Hepatocyte (in vitro differentiated cells): ENCODE measurements around the gene TMEM238. TPM values are rescaled to one million over a fixed set of nuclear protein-coding genes. Genes with fewer than 3 reads are reported as not detected.

Experiments used
- DNase-seq: peaks from one replicate; pipeline ENCODE4 v3.0.0-alpha.2; 2016; ENCODE audit warnings: low spot score
- H2AFZ ChIP-seq: fragments of 200-600 bp; sonication (generic); 2 replicates; pipeline ENCODE4 v1.6.0; 2016; ENCODE audit warnings: antibody characterized with exemption, mild to moderate bottlenecking
- H3K27ac ChIP-seq: fragments of 200-600 bp; sonication (generic); 2 replicates; pipeline ENCODE4 v1.5.1; 2016; ENCODE audit warnings: mild to moderate bottlenecking
- H3K27me3 ChIP-seq: fragments of 200-600 bp; sonication (generic); 2 replicates; pipeline ENCODE4 v1.6.1; 2016
- H3K36me3 ChIP-seq: fragments of 200-600 bp; sonication (generic); replicated peaks from 2 replicates; pipeline ENCODE4 v1.5.1; 2016; ENCODE audit warnings: low read depth; ENCODE audit not compliant: insufficient read depth
- H3K4me1 ChIP-seq: fragments of 200-600 bp; sonication (generic); 2 replicates; pipeline ENCODE4 v1.5.1; 2016; ENCODE audit warnings: mild to moderate bottlenecking, moderate library complexity; ENCODE audit not compliant: insufficient read depth
- H3K4me2 ChIP-seq: fragments of 200-600 bp; sonication (generic); 2 replicates; pipeline ENCODE4 v1.6.0; 2016
- H3K4me3 ChIP-seq: fragments of 200-600 bp; sonication (generic); 2 replicates; pipeline ENCODE4 v1.5.1; 2016; ENCODE audit warnings: mild to moderate bottlenecking
- H3K79me2 ChIP-seq: fragments of 200-600 bp; sonication (generic); 2 replicates; pipeline ENCODE4 v1.6.0; 2017; ENCODE audit warnings: mild to moderate bottlenecking
- H3K9me2 ChIP-seq: fragments of 200-600 bp; sonication (generic); replicated peaks from 2 replicates; pipeline ENCODE4 v1.6.0; 2017; ENCODE audit warnings: mild to moderate bottlenecking; ENCODE audit not compliant: insufficient read depth
- H3K9me3 ChIP-seq: fragments of 200-600 bp; sonication (generic); 2 replicates; pipeline ENCODE4 v1.5.1; 2016; ENCODE audit warnings: low read depth, mild to moderate bottlenecking
- H4K20me1 ChIP-seq: fragments of 200-600 bp; sonication (generic); 2 replicates; pipeline ENCODE4 v1.6.0; 2016; ENCODE audit warnings: mild to moderate bottlenecking; ENCODE audit not compliant: insufficient read depth, poor library complexity, severe bottlenecking
- CTCF ChIP-seq: fragments of 200-600 bp; sonication (generic); IDR thresholded peaks from 2 replicates; pipeline ENCODE4 v1.5.1; 2016; ENCODE audit warnings: antibody characterized with exemption, mild to moderate bottlenecking; ENCODE audit not compliant: poor library complexity
- EZH2 ChIP-seq: fragments of 200-600 bp; sonication (generic); IDR thresholded peaks from 2 replicates; pipeline ENCODE4 v1.6.1; 2016; ENCODE audit warnings: antibody characterized with exemption, mild to moderate bottlenecking, borderline replicate concordance
- EZH2phosphoT487 ChIP-seq: fragments of 200-600 bp; sonication (generic); IDR thresholded peaks from one replicate; pipeline ENCODE4 v1.6.1; 2018; ENCODE audit warnings: antibody characterized with exemption, mild to moderate bottlenecking, low read depth, moderate library complexity; ENCODE audit not compliant: unreplicated experiment, severe bottlenecking
- WGBS: methylation state at CpG from one replicate; pipeline ENCODE4 v1.1.6; 2016; ENCODE audit warnings: low lambda C conversion rate; ENCODE audit errors: missing lambda C conversion rate; 5-methylcytosine and 5-hydroxymethylcytosine counted together
- polyA plus RNA-seq: library from polyadenylated mRNA; unstranded; fragments of >200 nt; fragmentation: Nextera tagmentation; extraction: Ambion mirVana; gene quantifications from 2 replicates; pipeline ENCODE4 v1.2.1, GENCODE V29; 2016
- total RNA-seq: library from RNA; depleted of rRNA; stranded (reverse); fragments of >200 nt; gene quantifications from 2 replicates; pipeline ENCODE4 v1.2.3, GENCODE V29; 2014

TMEM238 gene
- total and polyA plus RNA-seq, 2 experiments from 2014 or later: 9.1 to 29.6 TPM

- no peaks in the 10 kb centered on the region for H4K20me1 ChIP-seq
- no peak overlapping the region for H3K27ac ChIP-seq
- WGBS: 40% methylated on average over 17 of the region's 54 CpGs
- H3K9me3 ChIP-seq: no peaks in the 10 kb centered on the region
- no peak overlapping the region for H3K4me3 ChIP-seq
- H3K27me3 ChIP-seq: peaks cover 45% of the 10 kb centered on the region
- no peaks in the 10 kb centered on the region for H3K9me2 ChIP-seq
- H2AFZ ChIP-seq: no peak overlapping the region
- H3K79me2 ChIP-seq: no peaks in the 10 kb centered on the region
- H3K36me3 ChIP-seq: no peaks in the 10 kb centered on the region
- DNase-seq: peak; percentile 80
- TF ChIP-seq CTCF (no peak), EZH2 (no peak), EZH2phosphoT487 (no peak)
- H3K4me2 ChIP-seq: peak overlapping the region; percentile 98
- H3K4me1 ChIP-seq: peaks cover 18% of the 10 kb centered on the region
Measured at GRCh38 chr19:55368701-55369563, 15.2 kb downstream of the TMEM238 start.

- no peak for DNase-seq
- H3K4me2 ChIP-seq: no peak overlapping the region
- H4K20me1 ChIP-seq: no peaks in the 10 kb centered on the region
- H3K4me1 ChIP-seq: peaks cover 12% of the 10 kb centered on the region
- H3K27ac ChIP-seq: no peak overlapping the region
- H3K4me3 ChIP-seq: no peak overlapping the region
- H2AFZ ChIP-seq: no peak overlapping the region
- no peaks in the 10 kb centered on the region for H3K36me3 ChIP-seq
- H3K9me2 ChIP-seq: no peaks in the 10 kb centered on the region
- H3K9me3 ChIP-seq: no peaks in the 10 kb centered on the region
- peaks cover 39% of the 10 kb centered on the region for H3K27me3 ChIP-seq
- H3K79me2 ChIP-seq: no peaks in the 10 kb centered on the region
- TF ChIP-seq EZH2 (no peak), CTCF (no peak), EZH2phosphoT487 (no peak)
- WGBS: 95% methylated on average over 10 of the region's 16 CpGs
Measured at GRCh38 chr19:55368106-55368505, 16.0 kb downstream of the TMEM238 start.

- no peaks in the 10 kb centered on the region for H3K79me2 ChIP-seq
- peaks cover 12% of the 10 kb centered on the region for H3K4me1 ChIP-seq
- H3K4me3 ChIP-seq: no peak overlapping the region
- 96% methylated on average over 3 of the region's 3 CpGs for WGBS
- no peak for TF ChIP-seq EZH2
- no peak for TF ChIP-seq EZH2phosphoT487
- TF ChIP-seq CTCF: no peak
- no peak overlapping the region for H2AFZ ChIP-seq
- peaks cover 32% of the 10 kb centered on the region for H3K27me3 ChIP-seq
- H3K9me3 ChIP-seq: no peaks in the 10 kb centered on the region
- H3K9me2 ChIP-seq: no peaks in the 10 kb centered on the region
- no peaks in the 10 kb centered on the region for H4K20me1 ChIP-seq
- no peak overlapping the region for H3K4me2 ChIP-seq
- H3K36me3 ChIP-seq: no peaks in the 10 kb centered on the region
- no peak overlapping the region for H3K27ac ChIP-seq
- DNase-seq: no peak
Measured at GRCh38 chr19:55366790-55367189, 17.3 kb downstream of the TMEM238 start.
